GM23248 (cell line): ENCODE measurements around the gene RAB28. TPM values are rescaled to one million over a fixed set of nuclear protein-coding genes. Genes with fewer than 3 reads are reported as not detected.

Experiments used
- DNase-seq: peaks from one replicate; pipeline ENCODE4 v3.0.0-alpha.2; 2015
- H2AFZ ChIP-seq: fragments of 200-600 bp; sonication (generic); 2 replicates; pipeline ENCODE4 v1.6.1; 2016; ENCODE audit warnings: antibody characterized with exemption
- H3F3A ChIP-seq: fragments of 200-600 bp; sonication (generic); 2 replicates; pipeline ENCODE4 v1.6.1; 2016; ENCODE audit warnings: mild to moderate bottlenecking, antibody characterized with exemption, mixed run types; ENCODE audit not compliant: insufficient read depth
- H3K27ac ChIP-seq: fragments of 200-600 bp; sonication (generic); 2 replicates; pipeline ENCODE4 v1.5.1; 2016; ENCODE audit warnings: mild to moderate bottlenecking
- H3K27me3 ChIP-seq: fragments of 200-600 bp; sonication (generic); replicated peaks from 2 replicates; pipeline ENCODE4 v1.6.1; 2016; ENCODE audit warnings: mild to moderate bottlenecking; ENCODE audit not compliant: insufficient read depth
- H3K36me3 ChIP-seq: fragments of 200-600 bp; sonication (generic); 2 replicates; pipeline ENCODE4 v1.6.1; 2016; ENCODE audit warnings: low read depth, mild to moderate bottlenecking
- H3K4me1 ChIP-seq: fragments of 200-600 bp; sonication (generic); 2 replicates; pipeline ENCODE4 v1.6.1; 2016; ENCODE audit warnings: mild to moderate bottlenecking; ENCODE audit not compliant: insufficient read depth
- H3K4me2 ChIP-seq: fragments of 200-600 bp; sonication (generic); one replicate; pipeline ENCODE4 v1.6.1; 2016; ENCODE audit warnings: mild to moderate bottlenecking; ENCODE audit not compliant: unreplicated experiment
- H3K4me3 ChIP-seq: fragments of 200-600 bp; sonication (generic); 2 replicates; pipeline ENCODE4 v1.5.1; 2016; ENCODE audit warnings: mild to moderate bottlenecking
- H3K79me2 ChIP-seq: fragments of 200-600 bp; sonication (generic); 2 replicates; pipeline ENCODE4 v1.6.1; 2016; ENCODE audit warnings: mild to moderate bottlenecking; ENCODE audit not compliant: insufficient read depth
- H3K9ac ChIP-seq: fragments of 200-600 bp; sonication (generic); 2 replicates; pipeline ENCODE4 v1.6.1; 2016; ENCODE audit warnings: mild to moderate bottlenecking
- H3K9me2 ChIP-seq: fragments of 200-600 bp; sonication (generic); 2 replicates; pipeline ENCODE4 v1.6.1; 2016; ENCODE audit warnings: mixed run types, mild to moderate bottlenecking, moderate library complexity; ENCODE audit not compliant: insufficient read depth
- H3K9me3 ChIP-seq: fragments of 200-600 bp; sonication (generic); one replicate; pipeline ENCODE4 v1.6.1; 2017; ENCODE audit warnings: low read depth
- H4K20me1 ChIP-seq: fragments of 200-600 bp; sonication (generic); 2 replicates; pipeline ENCODE4 v1.6.0; 2016; ENCODE audit not compliant: insufficient read depth
- EZH2 ChIP-seq: fragments of 200-600 bp; sonication (generic); IDR thresholded peaks from 2 replicates; pipeline ENCODE4 v1.6.1; 2018; ENCODE audit warnings: antibody characterized with exemption, mild to moderate bottlenecking; ENCODE audit not compliant: insufficient read depth, poor library complexity, severe bottlenecking
- EZH2phosphoT487 ChIP-seq: fragments of 200-600 bp; sonication (generic); IDR thresholded peaks from 2 replicates; pipeline ENCODE4 v1.6.1; 2018; ENCODE audit warnings: antibody characterized with exemption, moderate library complexity, mild to moderate bottlenecking, low read depth; ENCODE audit not compliant: insufficient read depth
- WGBS, 2 experiments: methylation state at CpG; one replicate each; pipeline ENCODE4 v1.1.6; 2015 to 2017; ENCODE audit warnings: low lambda C conversion rate in 2 of 2, low coverage in 1 of 2; ENCODE audit errors: missing lambda C conversion rate in 2 of 2; 5-methylcytosine and 5-hydroxymethylcytosine counted together
- in situ Hi-C: fragments of 300-500 bp; cut with MboI; formaldehyde crosslinking; loops from 2 replicates; pipeline ENCODE4 v1.15.0; 2020
- polyA plus RNA-seq: library from polyadenylated mRNA; unstranded; fragments of >200 nt; fragmentation: Nextera tagmentation; extraction: Ambion mirVana; gene quantifications from 2 replicates; pipeline ENCODE4 v1.2.1, GENCODE V29; 2016
- total RNA-seq: library from RNA; depleted of rRNA; stranded (reverse); fragments of >200 nt; shearing (Covaris generic); gene quantifications from 2 replicates; pipeline ENCODE4 v1.2.3, GENCODE V29; 2014

The RAB28 gene
- total and polyA plus RNA-seq, 2 experiments from 2014 or later, result 18.9 to 26.5 TPM

GRCh38 chr4:13378973-13379759 is 105.0 kb downstream of the RAB28 start:
- no peak overlapping the region for H3K9ac ChIP-seq
- no peak overlapping the region for H3K27ac ChIP-seq
- no peak overlapping the region for H3K4me3 ChIP-seq
- no peak overlapping the region for H2AFZ ChIP-seq
- H3K36me3 ChIP-seq, result no peaks in the 10 kb centered on the region
- TF ChIP-seq EZH2phosphoT487, result no peak
- TF ChIP-seq EZH2, result no peak
- H3K9me2 ChIP-seq, result no peaks in the 10 kb centered on the region
- WGBS, 2 experiments, result 92 to 99% methylated on average over 8 to 9 of the region's 9 CpGs
- in situ Hi-C loops, result no loop called here
- DNase-seq, result no peak
- H3K27me3 ChIP-seq, result no peaks in the 10 kb centered on the region
- no peak overlapping the region for H3K4me2 ChIP-seq
- H3K79me2 ChIP-seq, result no peaks in the 10 kb centered on the region
- H3K4me1 ChIP-seq, result no peaks in the 10 kb centered on the region
- no peaks in the 10 kb centered on the region for H4K20me1 ChIP-seq
- no peaks in the 10 kb centered on the region for H3F3A ChIP-seq
- H3K9me3 ChIP-seq, result no peaks in the 10 kb centered on the region

- H3K79me2 ChIP-seq, result no peaks in the 10 kb centered on the region
- H3F3A ChIP-seq, result no peaks in the 10 kb centered on the region
- H4K20me1 ChIP-seq, result no peaks in the 10 kb centered on the region
- no peak overlapping the region for H3K4me3 ChIP-seq
- no peak overlapping the region for H3K9ac ChIP-seq
- no peak overlapping the region for H3K27ac ChIP-seq
- no peaks in the 10 kb centered on the region for H3K9me3 ChIP-seq
- no peaks in the 10 kb centered on the region for H3K36me3 ChIP-seq
- H2AFZ ChIP-seq, result no peak overlapping the region
- H3K4me1 ChIP-seq, result no peaks in the 10 kb centered on the region
- H3K27me3 ChIP-seq, result no peaks in the 10 kb centered on the region
- 82 to 83% methylated on average over 3 of the region's 3 CpGs for WGBS, 2 experiments
- in situ Hi-C loops, result no loop called here
- no peak overlapping the region for H3K4me2 ChIP-seq
- TF ChIP-seq EZH2, result no peak
- no peak for TF ChIP-seq EZH2phosphoT487
- no peaks in the 10 kb centered on the region for H3K9me2 ChIP-seq
- no peak for DNase-seq
Measured at GRCh38 chr4:13371048-13371447, 113.1 kb downstream of the RAB28 start.

DNA sequence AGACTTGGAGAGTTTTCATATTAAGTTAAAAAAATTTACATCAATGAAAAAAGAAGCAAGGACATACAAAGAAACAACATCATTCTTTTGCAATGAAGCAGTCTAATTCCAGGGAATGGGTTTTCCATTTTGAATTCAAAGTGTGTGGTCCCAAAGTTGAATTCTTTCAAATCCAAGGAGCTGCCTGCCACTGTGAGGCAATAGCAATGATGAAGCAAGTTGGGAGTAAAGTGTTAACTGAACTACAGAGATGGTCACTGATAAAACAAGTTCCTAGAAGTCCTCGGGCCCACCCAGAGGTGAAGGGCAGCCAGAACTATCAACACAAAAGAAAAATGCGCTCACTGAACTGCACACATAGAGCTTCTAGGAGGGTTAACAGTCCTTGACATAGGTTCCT is 115.9 kb downstream of the RAB28 start:
- Histone ChIP-seq H3K9me3 (no peaks in the 10 kb centered on the region), H3K9me2 (no peaks in the 10 kb centered on the region), H2AFZ (no peak overlapping the region), H3K27me3 (no peaks in the 10 kb centered on the region), H3K4me1 (no peaks in the 10 kb centered on the region), H3K79me2 (no peaks in the 10 kb centered on the region), H3K36me3 (no peaks in the 10 kb centered on the region), H3K4me3 (no peak overlapping the region), H3K9ac (no peak overlapping the region), H4K20me1 (no peaks in the 10 kb centered on the region), H3K27ac (no peak overlapping the region), H3F3A (no peaks in the 10 kb centered on the region), H3K4me2 (no peak overlapping the region)
- 69 to 83% methylated on average over 2 of the region's 2 CpGs for WGBS, 2 experiments
- in situ Hi-C loops, result no loop called here
- DNase-seq, result no peak
- TF ChIP-seq EZH2, result no peak
- TF ChIP-seq EZH2phosphoT487, result no peak

- no peak overlapping the region for H2AFZ ChIP-seq
- H3K4me3 ChIP-seq, result no peak overlapping the region
- H3K79me2 ChIP-seq, result no peaks in the 10 kb centered on the region
- in situ Hi-C loops, result no loop called here
- H3K36me3 ChIP-seq, result no peaks in the 10 kb centered on the region
- no peaks in the 10 kb centered on the region for H3F3A ChIP-seq
- H3K4me2 ChIP-seq, result no peak overlapping the region
- 90 to 95% methylated on average over 6 of the region's 6 CpGs for WGBS, 2 experiments
- no peak overlapping the region for H3K27ac ChIP-seq
- H4K20me1 ChIP-seq, result no peaks in the 10 kb centered on the region
- no peaks in the 10 kb centered on the region for H3K9me2 ChIP-seq
- no peak for TF ChIP-seq EZH2
- no peak for TF ChIP-seq EZH2phosphoT487
- H3K4me1 ChIP-seq, result no peaks in the 10 kb centered on the region
- H3K9me3 ChIP-seq, result no peaks in the 10 kb centered on the region
- no peak for DNase-seq
- H3K27me3 ChIP-seq, result no peaks in the 10 kb centered on the region
- no peak overlapping the region for H3K9ac ChIP-seq
Measured at GRCh38 chr4:13367691-13368090, 116.4 kb downstream of the RAB28 start.
